ENCODE results near the gene CASP1.

Gene CASP1

DNA sequence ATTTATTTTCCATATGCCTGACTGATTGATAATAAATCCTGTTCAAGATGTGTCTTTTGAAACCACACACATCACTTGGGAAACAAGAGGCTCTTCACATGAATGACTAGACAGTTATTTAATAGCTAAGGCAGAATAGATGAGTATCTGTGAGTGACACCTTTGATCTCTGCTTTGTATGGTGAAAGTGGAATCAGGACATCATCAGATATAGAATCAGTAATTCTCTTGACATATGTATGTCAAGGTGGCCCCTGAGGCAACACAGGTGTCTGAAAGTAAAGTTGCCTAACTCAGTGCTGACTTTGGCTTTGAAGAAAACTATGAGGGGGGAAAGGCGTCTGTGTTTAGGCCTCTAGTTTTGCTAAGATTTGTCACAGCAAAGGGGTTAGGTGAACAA lies 55.1 kb downstream of the CASP1 start:
- no peaks in the 10 kb centered on the region for H3K79me2 ChIP-seq (ENCODE audit: control insufficient read depth, low read length)
- no peaks in the 10 kb centered on the region for H3K36me3 ChIP-seq (ENCODE audit: control insufficient read depth, low read length)
- no peaks in the 10 kb centered on the region; the same call in 1 of the 2 replicates for H3K9me3 ChIP-seq (ENCODE audit: control insufficient read depth, insufficient read depth, low read length)
- H3K27ac ChIP-seq (ENCODE audit: low read depth, low read length): no peak overlapping the region
- H3K9me2 ChIP-seq (replicated peaks; ENCODE audit: control insufficient read depth, low read length): no peaks in the 10 kb centered on the region; the same call in 1 of the 2 replicates
- H4K20me1 ChIP-seq (ENCODE audit: control insufficient read depth, insufficient read depth, low read depth, low read length): no peaks in the 10 kb centered on the region
- no peaks in the 10 kb centered on the region for H3F3A ChIP-seq (ENCODE audit: control insufficient read depth, insufficient read depth)
- no peak overlapping the region for H3K4me3 ChIP-seq (ENCODE audit: low read length)
- no peaks in the 10 kb centered on the region for H3K4me1 ChIP-seq (ENCODE audit: control insufficient read depth, low read length)
- TF ChIP-seq, protein P1, sequence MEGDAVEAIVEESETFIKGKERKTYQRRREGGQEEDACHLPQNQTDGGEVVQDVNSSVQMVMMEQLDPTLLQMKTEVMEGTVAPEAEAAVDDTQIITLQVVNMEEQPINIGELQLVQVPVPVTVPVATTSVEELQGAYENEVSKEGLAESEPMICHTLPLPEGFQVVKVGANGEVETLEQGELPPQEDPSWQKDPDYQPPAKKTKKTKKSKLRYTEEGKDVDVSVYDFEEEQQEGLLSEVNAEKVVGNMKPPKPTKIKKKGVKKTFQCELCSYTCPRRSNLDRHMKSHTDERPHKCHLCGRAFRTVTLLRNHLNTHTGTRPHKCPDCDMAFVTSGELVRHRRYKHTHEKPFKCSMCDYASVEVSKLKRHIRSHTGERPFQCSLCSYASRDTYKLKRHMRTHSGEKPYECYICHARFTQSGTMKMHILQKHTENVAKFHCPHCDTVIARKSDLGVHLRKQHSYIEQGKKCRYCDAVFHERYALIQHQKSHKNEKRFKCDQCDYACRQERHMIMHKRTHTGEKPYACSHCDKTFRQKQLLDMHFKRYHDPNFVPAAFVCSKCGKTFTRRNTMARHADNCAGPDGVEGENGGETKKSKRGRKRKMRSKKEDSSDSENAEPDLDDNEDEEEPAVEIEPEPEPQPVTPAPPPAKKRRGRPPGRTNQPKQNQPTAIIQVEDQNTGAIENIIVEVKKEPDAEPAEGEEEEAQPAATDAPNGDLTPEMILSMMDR (IDR thresholded peaks at IDR 0.05; ENCODE audit: low read depth, low read length, poor library complexity, severe bottlenecking): no peak
- TF ChIP-seq EZH2phosphoT487 (IDR thresholded peaks at IDR 0.05; ENCODE audit: borderline replicate concordance, low read length): no peak
- H3K4me2 ChIP-seq (ENCODE audit: low read length): no peak overlapping the region
- no peaks in the 10 kb centered on the region for H3K27me3 ChIP-seq (ENCODE audit: control insufficient read depth, low read length)

Measured in DOHH2 (cell line).